ENCODE measurements around the gene FAM110A. TPM values are rescaled to one million over a fixed set of nuclear protein-coding genes. Genes with fewer than 3 reads are reported as not detected.

FAM110A gene
- total RNA-seq, 2 donors from 2014 or later, result 7.4 to 11.5 TPM

GRCh38 chr20:859751-860231 is 26.3 kb downstream of the FAM110A start:
- DNase-seq (no peak), ATAC-seq (no peak)
- intact Hi-C loops (cut with DNase I, micrococcal nuclease), result no loop called here

DNA sequence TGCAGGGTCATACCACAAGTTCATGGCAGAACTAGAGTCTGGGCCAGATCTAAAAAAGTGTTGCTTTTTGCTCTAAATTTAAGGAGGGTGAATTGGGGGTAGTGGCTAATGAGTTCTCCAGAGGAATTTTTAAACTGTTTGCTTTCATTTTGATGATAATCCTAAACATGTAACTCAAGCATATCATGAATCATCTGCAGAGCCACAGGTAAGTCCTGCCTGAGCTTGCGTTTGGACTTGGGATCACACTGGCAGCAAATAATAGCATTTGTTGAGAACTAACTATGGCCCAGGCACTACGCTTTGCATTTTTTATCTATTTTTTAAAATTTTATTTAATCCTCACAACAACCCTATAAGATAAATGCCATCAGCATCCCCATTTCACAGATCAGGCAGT is 27.4 kb downstream of the FAM110A start:
- DNase-seq, result no peak
- ATAC-seq, result no peak
- intact Hi-C loops (cut with DNase I, micrococcal nuclease), result no loop called here

GRCh38 chr20:865440-865839 is 31.9 kb downstream of the FAM110A start:
- intact Hi-C loops (cut with DNase I, micrococcal nuclease), result no loop called here
- ATAC-seq (no peak), DNase-seq (no peak)

- intact Hi-C loops (cut with DNase I, micrococcal nuclease), result no loop called here
- DNase-seq (no peak), ATAC-seq (no peak)
These were observed 34.8 kb downstream of the FAM110A start for GRCh38 chr20:868279-868678.

DNA sequence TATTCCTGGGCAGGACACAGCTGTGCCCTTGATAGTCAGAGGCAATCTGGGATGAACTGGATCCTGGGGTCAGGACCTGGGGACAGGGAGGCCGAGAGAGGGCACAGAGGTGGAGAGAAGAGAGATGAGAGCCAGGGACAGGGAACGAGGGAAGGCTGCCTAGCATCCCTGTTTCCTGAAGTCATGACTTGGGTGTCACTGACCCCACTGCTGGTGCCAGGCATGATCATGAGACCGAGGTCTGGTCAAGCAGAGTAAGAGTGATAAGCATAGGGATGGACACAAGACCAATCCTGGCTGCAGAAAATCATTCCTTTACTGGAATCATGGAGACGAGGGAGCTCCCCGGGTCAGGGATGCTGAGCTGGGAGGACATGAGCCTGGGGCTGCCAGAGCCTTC is 36.1 kb downstream of the FAM110A start:
- DNase-seq, result no peak
- no peak for ATAC-seq
- intact Hi-C loops (cut with DNase I, micrococcal nuclease), result no loop called here

DNA sequence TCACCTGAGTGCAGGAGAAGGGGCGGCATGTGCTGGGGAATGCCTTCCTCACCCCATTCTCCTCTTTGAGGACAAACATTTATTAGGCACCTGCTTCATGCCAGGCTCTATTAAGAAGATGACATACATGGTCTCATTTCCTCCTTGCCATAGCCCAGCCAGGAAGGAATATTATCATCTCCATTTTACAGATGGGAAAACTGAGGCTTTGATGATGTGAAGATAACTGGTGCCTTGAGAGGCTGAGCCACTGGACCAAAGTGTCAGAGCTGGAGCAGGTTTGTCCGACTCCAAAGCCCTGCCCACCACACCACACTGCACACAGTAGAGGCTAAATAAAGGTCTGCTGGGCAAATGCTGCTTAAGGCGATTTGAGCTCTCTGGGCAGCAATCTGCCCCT is 37.2 kb downstream of the FAM110A start:
- DNase-seq (no peak), ATAC-seq (no peak)
- intact Hi-C loops (cut with DNase I, micrococcal nuclease), result no loop called here

DNA sequence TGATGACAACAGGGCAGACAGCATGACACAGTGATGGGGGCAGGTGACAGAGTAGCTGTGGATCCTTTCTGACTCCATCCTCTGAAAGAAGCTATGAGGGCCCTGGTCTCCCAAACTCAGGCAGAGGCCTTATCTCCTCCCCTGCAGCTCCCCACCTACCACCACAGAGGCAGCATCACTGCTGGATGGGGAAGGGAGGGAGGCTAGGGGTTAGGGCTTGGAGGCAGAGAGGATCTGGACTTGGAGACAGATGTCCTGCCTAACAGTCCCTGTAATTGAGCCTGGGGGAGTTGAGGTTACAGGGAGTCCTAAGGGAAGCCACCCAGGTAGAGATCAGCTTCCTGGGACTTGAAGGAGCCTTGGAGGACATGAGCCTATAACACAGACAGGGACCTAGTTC is 37.9 kb downstream of the FAM110A start:
- ATAC-seq, result no peak
- no peak for DNase-seq
- intact Hi-C loops (cut with DNase I, micrococcal nuclease), result no loop called here

DNA sequence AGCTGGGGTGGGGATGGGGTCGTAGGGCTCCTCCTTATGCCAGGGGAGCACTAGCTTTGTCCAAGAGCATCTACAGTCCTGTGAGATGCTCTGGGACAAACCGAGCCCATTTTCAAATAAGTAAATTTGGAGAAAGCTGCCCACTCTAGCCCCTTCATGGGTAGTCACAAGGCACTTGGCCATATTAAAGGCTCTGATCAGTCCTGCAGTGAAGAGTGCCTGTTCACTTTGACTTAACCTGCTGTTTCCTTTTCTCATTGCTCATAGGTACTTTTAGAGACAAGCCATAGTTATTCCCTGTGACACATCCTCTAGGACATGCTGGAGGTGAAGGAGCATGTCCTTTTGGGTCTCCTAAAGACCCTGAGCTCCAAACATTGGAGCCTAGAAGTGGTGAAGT is 38.4 kb downstream of the FAM110A start:
- DNase-seq (no peak), ATAC-seq (no peak)
- intact Hi-C loops (cut with DNase I, micrococcal nuclease), result no loop called here

DNA sequence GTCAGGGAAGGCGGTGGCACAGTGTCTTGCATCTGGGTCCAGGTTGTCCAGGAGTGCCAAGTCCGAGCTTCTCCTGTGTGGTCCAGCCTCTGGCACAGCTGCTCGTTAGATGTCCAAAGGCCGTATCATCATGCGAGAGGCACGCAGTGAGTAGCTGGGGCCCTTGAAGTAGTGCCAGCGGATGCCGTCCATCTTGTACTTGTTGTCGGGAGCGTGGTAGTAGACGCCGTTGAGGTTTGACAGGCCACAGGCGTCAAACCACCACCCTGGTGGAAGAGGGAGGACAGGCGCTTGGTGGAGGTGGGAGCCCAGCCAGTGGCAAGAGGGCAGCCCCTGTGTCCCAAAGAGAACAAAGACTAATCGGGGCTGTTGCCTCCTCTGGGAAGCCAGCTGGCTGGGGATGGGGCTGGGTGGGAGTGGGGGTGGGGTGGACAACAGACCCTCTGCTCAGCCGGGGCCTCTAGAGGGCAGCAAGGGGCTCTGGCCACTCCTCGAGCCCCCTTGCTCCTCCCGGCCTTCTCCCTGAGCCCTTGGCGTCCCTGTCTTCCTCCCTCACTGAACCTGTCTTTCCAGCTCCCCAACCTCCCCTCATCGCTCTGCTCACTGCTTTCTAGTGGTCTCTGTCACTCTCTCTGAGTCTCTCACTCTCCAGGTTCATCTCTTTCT is 39.5 kb downstream of the FAM110A start:
- no peak for DNase-seq
- ATAC-seq, result no peak
- intact Hi-C loops (cut with DNase I, micrococcal nuclease), result no loop called here

DNA sequence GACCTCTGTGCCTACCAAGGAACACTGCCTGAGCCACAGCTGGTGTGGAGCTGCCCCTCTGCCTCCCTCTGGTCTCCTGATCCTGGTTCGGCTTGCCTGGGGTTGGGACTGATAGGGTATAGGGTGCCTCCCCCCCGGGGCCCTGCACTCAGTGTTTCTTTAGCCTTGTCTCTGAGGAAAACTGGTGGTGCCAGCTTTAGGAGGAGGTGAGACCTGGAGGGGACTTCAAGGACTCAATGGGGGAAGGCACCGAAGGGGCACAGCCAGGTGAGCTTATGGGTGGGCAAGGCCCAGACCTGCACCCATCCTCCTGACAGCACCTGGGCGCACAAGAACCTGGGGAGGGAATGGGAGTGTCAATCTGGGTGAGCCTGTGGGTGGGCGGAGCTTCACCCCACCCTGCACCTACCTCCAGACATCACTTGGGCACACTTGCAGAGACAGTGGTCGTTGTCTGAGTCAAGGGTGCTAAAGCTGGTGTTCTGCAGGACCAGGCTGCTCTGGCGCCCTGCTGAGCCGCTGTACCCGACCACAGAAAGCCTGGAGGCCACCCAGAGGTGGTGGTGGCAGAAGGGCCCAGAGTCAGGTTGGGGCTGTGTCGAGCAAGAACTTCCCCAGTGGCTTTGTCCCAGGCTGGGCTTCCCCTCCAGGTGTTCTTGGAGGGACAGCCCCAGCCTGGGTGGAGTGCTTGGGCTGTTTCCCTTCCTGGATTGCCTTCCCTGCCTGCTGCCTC is 40.5 kb downstream of the FAM110A start:
- intact Hi-C loops (cut with DNase I, micrococcal nuclease), result no loop called here
- DNase-seq (no peak), ATAC-seq (no peak)

- intact Hi-C loops (cut with DNase I, micrococcal nuclease), result no loop called here
- DNase-seq (no peak), ATAC-seq (no peak)
These were observed 41.6 kb downstream of the FAM110A start for GRCh38 chr20:875115-875514.

DNA sequence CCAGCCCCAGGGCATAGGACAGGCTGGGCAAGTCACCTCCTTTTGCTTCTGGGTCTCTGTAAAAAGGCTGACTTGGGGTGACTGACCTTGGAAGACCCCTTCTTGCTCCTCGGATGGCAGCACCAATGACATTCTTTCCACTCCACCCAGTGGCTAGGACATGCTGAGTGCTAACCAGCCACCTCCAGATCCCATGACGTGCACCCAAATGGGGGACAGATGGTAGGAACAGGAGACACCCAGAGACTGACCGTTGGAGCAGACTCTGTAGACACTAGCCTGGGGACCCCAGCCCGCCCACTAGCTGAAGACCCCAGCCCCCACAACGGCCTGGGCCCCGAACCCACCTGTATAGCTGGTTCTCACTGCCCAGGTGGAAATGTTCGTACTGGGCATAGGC is 44.3 kb downstream of the FAM110A start:
- ATAC-seq (no peak), DNase-seq (no peak)
- intact Hi-C loops (cut with DNase I, micrococcal nuclease), result no loop called here

GRCh38 chr20:878511-879307 is 45.2 kb downstream of the FAM110A start:
- DNase-seq (no peak), ATAC-seq (no peak)

DNA sequence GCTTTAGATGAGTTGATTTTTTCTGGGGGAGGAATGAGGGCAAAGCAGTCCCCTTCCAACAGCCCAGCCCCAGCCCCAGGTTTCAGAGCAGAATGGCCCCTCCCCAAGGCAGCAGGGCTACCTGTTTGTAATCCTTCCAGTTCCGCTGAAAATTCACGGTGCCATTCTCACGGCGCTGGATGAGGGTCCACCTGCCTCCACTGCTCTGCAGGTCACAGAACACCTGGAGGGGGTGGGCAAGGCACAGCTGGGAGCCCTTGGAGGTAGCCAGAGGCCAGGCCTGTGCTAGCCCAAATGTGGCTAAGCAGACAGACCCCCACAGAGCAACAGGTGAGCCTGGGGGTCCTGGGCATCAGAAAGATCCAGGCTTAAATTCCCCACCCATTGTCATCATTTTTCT is 46.1 kb downstream of the FAM110A start:
- intact Hi-C loops (cut with DNase I, micrococcal nuclease), result no loop called here
- DNase-seq, result no peak

More at GRCh38 chr20:878511-879307, 45.2 kb downstream of the FAM110A start:
- intact Hi-C loops (cut with DNase I, micrococcal nuclease), result no loop called here

DNA sequence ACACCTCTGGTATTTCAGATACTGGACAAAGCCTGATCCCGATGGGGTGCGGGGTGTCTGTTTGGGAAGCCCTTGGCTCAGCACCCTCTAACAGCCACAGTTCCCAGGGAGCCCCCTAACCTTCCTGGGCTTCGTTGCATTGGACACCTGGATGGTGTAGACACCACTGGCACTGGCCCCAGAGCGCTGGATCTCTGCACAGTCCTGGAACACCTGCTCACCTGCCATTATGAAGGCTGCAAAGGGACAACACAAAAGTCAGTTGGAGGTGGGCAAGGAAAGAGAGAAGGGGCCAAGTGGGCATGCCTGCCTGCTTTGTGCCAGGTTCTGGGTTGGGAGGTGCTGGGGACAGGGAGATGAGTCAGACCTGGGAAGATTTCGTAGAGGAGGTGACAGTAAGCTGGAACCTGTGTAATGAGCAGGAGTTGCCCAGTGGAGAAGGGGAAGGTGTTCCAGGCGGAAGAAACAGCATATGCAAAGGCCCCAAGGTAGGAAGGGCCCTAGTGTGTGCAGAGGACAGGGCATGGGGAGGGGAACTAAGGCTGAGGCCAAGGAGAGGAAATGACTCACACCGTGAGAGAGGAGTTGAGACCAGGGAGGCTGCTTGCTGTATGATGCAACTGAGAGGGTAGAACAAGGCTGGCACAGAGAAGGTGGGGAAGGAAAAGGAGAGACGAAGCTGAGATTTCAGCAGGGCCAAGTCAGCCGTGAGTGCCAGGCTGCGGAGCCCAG is 47.7 kb downstream of the FAM110A start:
- no peak for DNase-seq
- intact Hi-C loops (cut with DNase I, micrococcal nuclease), result no loop called here
- no peak for ATAC-seq

More for the DNA sequence above, 46.1 kb downstream of the FAM110A start:
- ATAC-seq, result no peak

DNA sequence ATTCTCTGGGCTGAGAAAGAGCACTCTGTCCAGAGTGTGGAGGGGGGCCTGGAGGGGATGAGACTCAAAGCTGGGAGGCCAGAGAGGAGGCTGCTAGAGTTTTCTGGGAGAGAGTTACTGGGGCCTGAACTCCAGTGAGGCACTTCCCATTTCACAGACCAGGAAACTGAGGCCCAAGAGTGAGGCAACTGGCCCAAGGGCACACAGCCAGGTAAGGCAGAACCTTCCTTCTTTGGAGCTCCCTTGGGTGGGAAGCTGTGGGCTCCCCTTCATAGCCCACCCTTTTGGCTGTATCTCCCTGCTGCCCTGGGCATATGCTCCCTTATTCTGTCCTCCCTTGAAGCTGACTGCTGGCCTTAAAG is 48.2 kb downstream of the FAM110A start:
- DNase-seq (no peak), ATAC-seq (no peak)
- intact Hi-C loops (cut with DNase I, micrococcal nuclease), result no loop called here

DNA sequence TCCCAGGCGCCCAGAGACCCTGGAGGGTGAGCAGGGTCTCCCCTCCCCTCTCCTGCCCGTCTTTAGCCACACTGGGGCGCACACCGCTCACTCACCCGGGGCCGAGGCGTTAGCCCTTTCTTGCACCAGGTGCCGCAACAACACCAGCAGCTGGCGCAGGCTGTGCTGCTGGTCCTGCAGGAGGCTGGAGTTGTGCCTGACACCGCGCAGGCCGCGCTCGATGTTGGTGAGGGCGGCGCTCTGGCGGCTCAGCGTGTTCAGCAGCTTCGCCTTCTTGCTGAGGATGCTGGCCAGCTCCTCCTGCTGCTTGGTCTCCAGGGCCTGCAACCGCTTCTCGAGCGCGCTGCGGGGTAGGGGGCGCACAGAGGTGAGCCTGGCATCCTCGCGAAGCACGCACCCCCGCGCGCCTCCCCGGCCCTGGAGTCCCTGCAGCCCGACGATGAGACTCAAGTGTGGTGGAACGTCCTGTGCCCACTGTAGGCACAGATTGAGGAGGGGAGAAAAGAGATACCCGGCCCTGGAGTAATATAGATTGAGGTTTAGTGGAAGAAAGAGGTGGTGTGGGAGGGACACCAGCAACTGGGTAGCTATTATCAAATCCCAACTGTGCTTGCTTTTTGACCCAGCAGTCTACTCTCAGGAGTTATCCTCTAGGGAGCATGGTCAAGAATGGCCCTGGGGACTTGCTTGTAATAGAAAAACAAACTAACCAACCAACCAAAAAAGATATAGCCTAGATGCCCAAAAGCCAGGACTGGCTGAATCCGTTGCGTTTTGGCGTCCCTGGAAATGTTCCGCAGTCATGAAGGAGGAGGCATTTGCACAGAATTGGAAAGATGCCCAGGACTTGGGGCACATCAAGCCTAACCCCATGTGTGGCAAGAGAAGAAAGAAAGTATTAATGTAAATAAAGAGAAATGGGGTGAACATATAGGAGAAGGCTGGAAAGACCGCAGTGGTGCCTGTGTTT is 51.8 kb downstream of the FAM110A start:
- intact Hi-C loops (cut with DNase I, micrococcal nuclease), result no loop called here
- DNase-seq, result no peak
- ATAC-seq, result no peak

DNA sequence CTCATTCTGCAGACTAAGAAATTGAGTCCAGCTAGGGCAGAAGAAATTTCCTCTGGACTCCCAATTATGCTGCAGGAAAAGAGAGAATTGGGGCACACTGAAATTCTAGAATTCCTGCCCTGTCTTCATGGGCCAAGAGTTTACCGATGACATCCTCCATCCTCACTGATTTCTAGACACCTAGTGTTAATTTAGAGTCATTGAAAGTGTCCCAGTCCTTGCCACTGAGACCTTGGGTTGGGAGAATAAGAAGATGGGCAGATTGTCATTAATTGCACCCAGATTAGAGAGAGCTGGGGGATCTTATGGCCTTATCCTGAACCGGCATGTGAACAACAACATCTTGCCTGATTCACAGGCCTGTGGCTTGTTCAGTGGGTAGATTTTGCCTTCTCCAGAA is 53.6 kb downstream of the FAM110A start:
- no peak for ATAC-seq
- no peak for DNase-seq
- intact Hi-C loops (cut with DNase I, micrococcal nuclease), result no loop called here

All from left colon (tissue), 2 donors.